22Rv1 (cell line): ENCODE measurements around the gene HCAR1.

Source experiments
- CTCF ChIP-seq: fragments of 450-650 bp; IDR thresholded peaks from 2 replicates; pipeline ENCODE4 v1.5.1; 2017; ENCODE audit warnings: mild to moderate bottlenecking
- ZFX ChIP-seq: fragments of 450-650 bp; IDR thresholded peaks from 2 replicates; pipeline ENCODE4 v1.6.1; 2017; ENCODE audit warnings: antibody characterized with exemption, borderline replicate concordance

- TF ChIP-seq CTCF (no peak), ZFX (no peak)
Observed at GRCh38 chr12:122688291-122688690, 42.4 kb downstream of the HCAR1 start.
